Kidney epithelial cell (primary cell): Measurements from ENCODE around the gene TNIP3. TPM values are rescaled to one million over a fixed set of nuclear protein-coding genes. Genes with fewer than 3 reads are reported as not detected.

ENCODE experiments used
- DNase-seq: peaks from one replicate; pipeline ENCODE4 v3.0.0-alpha.2; 2010; ENCODE audit warnings: low read depth
- H3K27me3 ChIP-seq: 2 replicates; pipeline ENCODE4 v1.6.0; 2011; ENCODE audit warnings: low read length; ENCODE audit not compliant: control insufficient read depth, insufficient read depth
- H3K36me3 ChIP-seq: 2 replicates; pipeline ENCODE4 v1.5.1; 2011; ENCODE audit warnings: low read length; ENCODE audit not compliant: control insufficient read depth, insufficient read depth
- H3K4me3 ChIP-seq: 2 replicates; pipeline ENCODE4 v1.5.1; 2011; ENCODE audit warnings: low read depth, mild to moderate bottlenecking, control low read depth, low read length
- CTCF ChIP-seq: IDR thresholded peaks from 2 replicates; pipeline ENCODE4 v1.5.1; 2011; ENCODE audit warnings: mild to moderate bottlenecking, moderate library complexity, low read length, control low read depth, inconsistent platforms; ENCODE audit not compliant: insufficient read depth, poor library complexity, severe bottlenecking
- total RNA-seq: library from RNA; depleted of rRNA; stranded (reverse); fragments of >200 nt; gene quantifications from 2 replicates; pipeline ENCODE4 v1.2.3, GENCODE V29; 2015

The TNIP3 gene
- total RNA-seq, 1 donor from 2014 or later, result 1.1 TPM

GRCh38 chr4:121146530-121146929 lies 17.6 kb downstream of the TNIP3 start:
- H3K36me3 ChIP-seq, result no peaks in the 10 kb centered on the region
- no peak overlapping the region for H3K4me3 ChIP-seq
- no peaks in the 10 kb centered on the region for H3K27me3 ChIP-seq
- no peak for DNase-seq
- TF ChIP-seq CTCF, result no peak

GRCh38 chr4:121145430-121145829 lies 18.7 kb downstream of the TNIP3 start:
- no peak for DNase-seq

GRCh38 chr4:121144021-121144420 lies 20.1 kb downstream of the TNIP3 start:
- no peak for TF ChIP-seq CTCF
- DNase-seq, result no peak
- Histone ChIP-seq H3K27me3 (no peaks in the 10 kb centered on the region), H3K4me3 (no peak overlapping the region), H3K36me3 (no peaks in the 10 kb centered on the region)

More at GRCh38 chr4:121145430-121145829, 18.7 kb downstream of the TNIP3 start:
- H3K36me3 ChIP-seq, result no peaks in the 10 kb centered on the region
- TF ChIP-seq CTCF, result no peak
- H3K27me3 ChIP-seq, result no peaks in the 10 kb centered on the region
- no peak overlapping the region for H3K4me3 ChIP-seq

GRCh38 chr4:121143131-121143530 lies 21.0 kb downstream of the TNIP3 start:
- no peaks in the 10 kb centered on the region for H3K27me3 ChIP-seq
- H3K36me3 ChIP-seq, result no peaks in the 10 kb centered on the region
- no peak for DNase-seq
- no peak overlapping the region for H3K4me3 ChIP-seq
- TF ChIP-seq CTCF, result no peak

GRCh38 chr4:121140716-121141460 lies 23.2 kb downstream of the TNIP3 start:
- no peak for DNase-seq
- Histone ChIP-seq H3K27me3 (no peaks in the 10 kb centered on the region), H3K36me3 (no peaks in the 10 kb centered on the region), H3K4me3 (no peak overlapping the region)
- TF ChIP-seq CTCF, result no peak

GRCh38 chr4:121139533-121140222 lies 24.4 kb downstream of the TNIP3 start:
- no peak overlapping the region for H3K4me3 ChIP-seq
- H3K27me3 ChIP-seq, result no peaks in the 10 kb centered on the region
- H3K36me3 ChIP-seq, result no peaks in the 10 kb centered on the region
- no peak for TF ChIP-seq CTCF
- no peak for DNase-seq
